EH (cell line): ENCODE measurements around the gene PARG.
A peak's percentile ranks its signal among the peaks of the same experiment; 100 is the strongest.
"Not testable (repeated sequence)": the region's sequence is repeated elsewhere in the genome, so short reads cannot be mapped to it uniquely, and the experiment has no call there.

Experiments used
- DNase-seq: peaks from one replicate; pipeline ENCODE4 v3.0.0-alpha.2; 2015; ENCODE audit warnings: low read depth

Gene PARG

GRCh38 chr10:49941447-49942338 is at the start of gene PARG, which contains the start of gene TIMM23B:
PARG (minus strand) TSS chr10:49942027; CDS start chr10:49941725, 302 bp downstream.
TIMM23B (plus strand) TSS chr10:49942053; CDS start chr10:49942195, 142 bp downstream.
- peak; percentile 84 for DNase-seq

GRCh38 chr10:49988376-49988775 is 46.5 kb upstream of the PARG start, which contains the start of gene AGAP6:
AGAP6 (plus strand) TSS chr10:49988406; CDS start chr10:49988716, 310 bp downstream.
- not testable (repeated sequence) for DNase-seq

GRCh38 chr10:49987207-49987606 is 45.4 kb upstream of the PARG start:
- DNase-seq: not testable (repeated sequence)

GRCh38 chr10:49977756-49978155 is 35.9 kb upstream of the PARG start:
- DNase-seq: not testable (repeated sequence)

- not testable (repeated sequence) for DNase-seq
Observed at GRCh38 chr10:49972094-49972493, 30.3 kb upstream of the PARG start.

- not testable (repeated sequence) for DNase-seq
Observed at GRCh38 chr10:49971466-49971865, 29.6 kb upstream of the PARG start.

- DNase-seq: not testable (repeated sequence)
Observed at GRCh38 chr10:49970331-49970857, 28.6 kb upstream of the PARG start.

- peak; percentile 26 for DNase-seq
Observed at GRCh38 chr10:49953122-49953521, 11.3 kb upstream of the PARG start.

- not testable (repeated sequence) for DNase-seq
Observed at GRCh38 chr10:49952006-49952405, 10.2 kb upstream of the PARG start.

- DNase-seq: not testable (repeated sequence)
Observed at GRCh38 chr10:49948737-49949136, 6.9 kb upstream of the PARG start.

- DNase-seq: not testable (repeated sequence)
Observed at GRCh38 chr10:49948142-49948541, 6.3 kb upstream of the PARG start.

GRCh38 chr10:49943607-49944006 is 1.8 kb upstream of the PARG start:
- DNase-seq: not testable (repeated sequence)

GRCh38 chr10:49942339-49942705 is 495 bp upstream of the PARG start:
- peak; percentile 17 for DNase-seq

- DNase-seq: not testable (repeated sequence)
Observed at GRCh38 chr10:49931959-49932728, 9.7 kb downstream of the PARG start.

GRCh38 chr10:49931276-49931675 is 10.6 kb downstream of the PARG start:
- not testable (repeated sequence) for DNase-seq

- not testable (repeated sequence) for DNase-seq
Observed at GRCh38 chr10:49923572-49923971, 18.3 kb downstream of the PARG start.

GRCh38 chr10:49922041-49922440 is 19.8 kb downstream of the PARG start:
- DNase-seq: not testable (repeated sequence)

- DNase-seq: not testable (repeated sequence)
Observed at GRCh38 chr10:49917927-49918326, 23.9 kb downstream of the PARG start.

- DNase-seq: not testable (repeated sequence)
Observed at GRCh38 chr10:49916451-49916850, 25.4 kb downstream of the PARG start.

- not testable (repeated sequence) for DNase-seq
Observed at GRCh38 chr10:49910295-49910694, 31.5 kb downstream of the PARG start.

- not testable (repeated sequence) for DNase-seq
Observed at GRCh38 chr10:49908290-49909080, 33.3 kb downstream of the PARG start.
